Sigmoid colon (tissue), 7 donors: ENCODE data around the gene DNASE1L3. TPM values are rescaled to one million over a fixed set of nuclear protein-coding genes. Genes with fewer than 3 reads are reported as not detected.

ENCODE experiments used
- DNase-seq: peaks from one replicate; pipeline ENCODE4 v3.0.0-alpha.2; 2019
- H3K27ac ChIP-seq, 4 donors: fragments of 200-600 bp; sonication (generic); one replicate each; pipeline ENCODE4 v1.5.1; 2016 to 2019; ENCODE audit warnings: mild to moderate bottlenecking in 1 of 4
- H3K27me3 ChIP-seq, 3 donors: fragments of 200-600 bp; sonication (generic); one replicate each; pipeline ENCODE4 v1.5.1; 2019; ENCODE audit warnings: mild to moderate bottlenecking in 1 of 3
- H3K36me3 ChIP-seq, 4 donors: fragments of 200-600 bp; sonication (generic); one replicate each; pipeline ENCODE4 v1.5.1; 2016 to 2019
- H3K4me1 ChIP-seq, 4 donors: fragments of 200-600 bp; sonication (generic); one replicate each; pipeline ENCODE4 v1.5.1; 2017 to 2019
- H3K4me3 ChIP-seq, 4 donors: fragments of 200-600 bp; sonication (generic); one replicate each; pipeline ENCODE4 v1.5.1; 2017 to 2019; ENCODE audit warnings: mild to moderate bottlenecking in 2 of 4, moderate library complexity in 1 of 4
- H3K9me3 ChIP-seq, 4 donors: fragments of 200-600 bp in 3 of 4; sonication (generic) in 3 of 4; one replicate each; pipeline versions ENCODE4 v1.5.1 to v1.6.1; 2013 to 2019
- EP300 ChIP-seq, 4 donors: sonication (generic); formaldehyde crosslinking; IDR thresholded peaks; one replicate each; pipeline ENCODE4 v1.6.1; 2017; ENCODE audit warnings: antibody characterized with exemption in 4 of 4
- POLR2A ChIP-seq, 2 donors: fragments of 450-650 bp; IDR thresholded peaks; one replicate each; pipeline ENCODE4 v1.6.1; 2016; ENCODE audit warnings: antibody characterized with exemption in 2 of 2, mild to moderate bottlenecking in 2 of 2, moderate library complexity in 2 of 2
- POLR2AphosphoS5 ChIP-seq, 4 donors: sonication (generic); formaldehyde crosslinking; IDR thresholded peaks; one replicate each; pipeline ENCODE4 v1.6.1; 2017; ENCODE audit warnings: antibody characterized with exemption in 4 of 4
- WGBS, 2 donors: extraction: QIAGEN DNeasy Blood & Tissue Kit; methylation state at CpG; one replicate each; pipeline ENCODE4 v1.1.7; 2013; 5-methylcytosine and 5-hydroxymethylcytosine counted together
- intact Hi-C: fragments of 100-400 bp; cut with DNase I; formaldehyde crosslinking; loops from one replicate; pipeline ENCODE4 v1.15.1; 2023
- polyA plus RNA-seq, 3 donors: library from polyadenylated mRNA; stranded (reverse); fragments of 200-250 nt; gene quantifications; one replicate each; pipeline ENCODE4 v1.2.3, GENCODE V29; 2013
- total RNA-seq, 4 donors: library from RNA; depleted of rRNA; stranded (reverse); fragments of >200 nt; gene quantifications; one replicate each; pipeline ENCODE4 v1.1.0, GENCODE V29; 2016
- TF ChIP-seq, protein P1 (sequence below), 4 experiments: fragments of 450-650 bp in 3 of 4; fragments of 200-600 bp in 1 of 4; IDR thresholded peaks; one replicate each; pipeline ENCODE4 v1.5.1; 2016 to 2019; ENCODE audit warnings: antibody characterized with exemption in 4 of 4, mild to moderate bottlenecking in 3 of 4, moderate library complexity in 2 of 4
- donor health status: healthy with polysubstance abuse.
- donor health status: Bipolar disorder and iron deficiency.
- donor health status: healthy.

DNASE1L3 gene
- total and polyA plus RNA-seq, 7 donors, result 0.27 to 69.8 (median 4.9) TPM; not detected in 1

DNA sequence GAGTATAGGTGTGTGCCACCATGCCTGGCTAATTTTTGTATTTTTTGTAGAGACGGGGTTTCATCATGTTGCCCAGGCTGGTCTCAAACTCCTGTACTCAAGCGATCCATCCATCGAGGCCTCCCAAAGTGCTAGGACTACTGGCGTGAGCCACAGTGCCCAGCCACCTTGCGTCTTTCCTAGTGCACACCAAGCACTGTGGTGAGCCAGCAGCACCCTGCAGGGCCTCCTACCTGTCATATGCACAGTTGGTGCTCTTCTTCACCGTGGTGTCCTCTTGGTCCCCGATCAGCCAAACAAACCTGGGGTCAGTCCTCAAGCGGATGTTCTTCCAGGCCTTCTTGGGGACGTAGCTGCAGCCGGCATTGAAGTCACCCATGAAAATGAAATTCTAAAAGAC is 13.2 kb downstream of the DNASE1L3 start:
- no peaks in the 10 kb centered on the region for H3K36me3 ChIP-seq
- no peaks in the 10 kb centered on the region for H3K27me3 ChIP-seq
- H3K4me3 ChIP-seq, result no peak overlapping the region
- WGBS, 2 donors, result 97 to 98% methylated on average over 10 of the region's 10 CpGs
- no peaks in the 10 kb centered on the region for H3K9me3 ChIP-seq
- DNase-seq, result no peak
- no peaks in the 10 kb centered on the region for H3K4me1 ChIP-seq
- intact Hi-C loops, result no loop called here
- TF ChIP-seq EP300 (IDR thresholded peaks at IDR 0.05) (no peak), POLR2A (IDR thresholded peaks at IDR 0.05) (no peak), POLR2AphosphoS5 (IDR thresholded peaks at IDR 0.05) (no peak)
- TF ChIP-seq, protein P1, sequence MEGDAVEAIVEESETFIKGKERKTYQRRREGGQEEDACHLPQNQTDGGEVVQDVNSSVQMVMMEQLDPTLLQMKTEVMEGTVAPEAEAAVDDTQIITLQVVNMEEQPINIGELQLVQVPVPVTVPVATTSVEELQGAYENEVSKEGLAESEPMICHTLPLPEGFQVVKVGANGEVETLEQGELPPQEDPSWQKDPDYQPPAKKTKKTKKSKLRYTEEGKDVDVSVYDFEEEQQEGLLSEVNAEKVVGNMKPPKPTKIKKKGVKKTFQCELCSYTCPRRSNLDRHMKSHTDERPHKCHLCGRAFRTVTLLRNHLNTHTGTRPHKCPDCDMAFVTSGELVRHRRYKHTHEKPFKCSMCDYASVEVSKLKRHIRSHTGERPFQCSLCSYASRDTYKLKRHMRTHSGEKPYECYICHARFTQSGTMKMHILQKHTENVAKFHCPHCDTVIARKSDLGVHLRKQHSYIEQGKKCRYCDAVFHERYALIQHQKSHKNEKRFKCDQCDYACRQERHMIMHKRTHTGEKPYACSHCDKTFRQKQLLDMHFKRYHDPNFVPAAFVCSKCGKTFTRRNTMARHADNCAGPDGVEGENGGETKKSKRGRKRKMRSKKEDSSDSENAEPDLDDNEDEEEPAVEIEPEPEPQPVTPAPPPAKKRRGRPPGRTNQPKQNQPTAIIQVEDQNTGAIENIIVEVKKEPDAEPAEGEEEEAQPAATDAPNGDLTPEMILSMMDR (IDR thresholded peaks at IDR 0.05), result no peak
- H3K27ac ChIP-seq, result peak overlapping the region in 1 of 4 donors; percentile 28

DNA sequence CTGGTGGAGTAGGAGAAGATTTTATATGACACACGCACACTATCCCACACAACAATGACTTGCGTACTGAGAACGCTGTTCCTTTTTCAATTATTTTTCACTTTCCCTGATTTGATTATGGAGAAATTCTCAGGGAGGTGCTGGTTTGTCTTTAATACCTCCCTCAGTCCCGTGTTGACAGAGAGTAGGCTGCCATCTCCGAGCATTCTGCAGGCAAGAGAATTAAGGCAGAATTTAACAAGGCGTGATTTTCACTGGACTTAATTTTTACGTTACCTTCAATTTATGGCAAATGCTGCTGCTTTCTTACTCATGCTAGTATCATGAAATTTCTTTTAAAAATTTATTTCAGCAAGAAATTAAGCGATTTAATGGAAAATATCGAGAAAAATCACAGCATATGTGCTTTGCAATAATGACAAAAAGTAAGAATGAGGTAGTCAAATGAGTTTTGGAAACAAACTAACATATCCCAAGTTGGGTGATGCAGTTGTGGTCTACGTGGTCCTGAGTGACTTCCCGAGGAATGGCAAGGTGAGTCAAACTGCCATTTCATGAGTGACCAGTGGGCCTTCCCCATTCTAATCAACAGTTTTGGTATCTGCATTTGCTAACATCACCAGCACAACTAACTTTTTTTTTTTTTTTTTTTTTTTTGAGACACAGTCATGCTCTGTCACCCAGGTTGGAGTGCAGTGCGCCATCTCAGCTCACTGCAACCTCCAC is 16.9 kb downstream of the DNASE1L3 start:
- Histone ChIP-seq H3K4me1 (no peaks in the 10 kb centered on the region), H3K4me3 (no peak overlapping the region), H3K27ac (no peak overlapping the region), H3K36me3 (no peaks in the 10 kb centered on the region), H3K9me3 (no peaks in the 10 kb centered on the region), H3K27me3 (no peaks in the 10 kb centered on the region)
- no peak for TF ChIP-seq EP300 (IDR thresholded peaks at IDR 0.05)
- TF ChIP-seq POLR2AphosphoS5 (IDR thresholded peaks at IDR 0.05), result no peak
- TF ChIP-seq, protein P1 (IDR thresholded peaks at IDR 0.05), result no peak
- no peak for TF ChIP-seq POLR2A (IDR thresholded peaks at IDR 0.05)
- WGBS, 2 donors, result 89 to 95% methylated on average over 12 of the region's 12 CpGs
- no peak for DNase-seq
- intact Hi-C loops, result no loop called here

DNA sequence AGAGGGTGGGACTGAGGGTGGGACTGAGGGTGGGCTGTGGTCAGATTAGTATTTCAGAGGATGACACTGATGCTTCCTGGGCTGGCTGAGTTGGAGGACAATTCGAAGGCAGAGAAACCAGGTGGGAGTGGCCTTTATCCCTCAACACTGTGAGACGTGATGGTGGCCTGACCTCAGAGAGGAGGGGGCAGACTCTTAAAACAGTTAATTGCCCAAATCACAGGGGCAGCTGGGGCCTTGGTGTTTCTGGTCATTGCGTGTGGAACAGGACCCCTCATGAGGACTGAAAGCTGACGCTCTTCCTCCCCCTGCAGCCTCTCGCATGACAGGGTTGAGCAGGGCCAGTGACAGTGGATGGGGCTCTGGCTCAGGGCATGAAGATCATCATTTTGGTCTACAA is 18.7 kb downstream of the DNASE1L3 start:
- intact Hi-C loops, result no loop called here
- Histone ChIP-seq H3K4me1 (no peaks in the 10 kb centered on the region), H3K4me3 (no peak overlapping the region), H3K27ac (no peak overlapping the region), H3K9me3 (no peaks in the 10 kb centered on the region), H3K27me3 (no peaks in the 10 kb centered on the region), H3K36me3 (no peaks in the 10 kb centered on the region)
- TF ChIP-seq EP300 (IDR thresholded peaks at IDR 0.05) (no peak), POLR2A (IDR thresholded peaks at IDR 0.05) (no peak), POLR2AphosphoS5 (IDR thresholded peaks at IDR 0.05) (no peak)
- TF ChIP-seq, protein P1 (IDR thresholded peaks at IDR 0.05), result no peak
- WGBS, 2 donors, result 83% methylated on average over 5 of the region's 5 CpGs
- DNase-seq, result no peak

DNA sequence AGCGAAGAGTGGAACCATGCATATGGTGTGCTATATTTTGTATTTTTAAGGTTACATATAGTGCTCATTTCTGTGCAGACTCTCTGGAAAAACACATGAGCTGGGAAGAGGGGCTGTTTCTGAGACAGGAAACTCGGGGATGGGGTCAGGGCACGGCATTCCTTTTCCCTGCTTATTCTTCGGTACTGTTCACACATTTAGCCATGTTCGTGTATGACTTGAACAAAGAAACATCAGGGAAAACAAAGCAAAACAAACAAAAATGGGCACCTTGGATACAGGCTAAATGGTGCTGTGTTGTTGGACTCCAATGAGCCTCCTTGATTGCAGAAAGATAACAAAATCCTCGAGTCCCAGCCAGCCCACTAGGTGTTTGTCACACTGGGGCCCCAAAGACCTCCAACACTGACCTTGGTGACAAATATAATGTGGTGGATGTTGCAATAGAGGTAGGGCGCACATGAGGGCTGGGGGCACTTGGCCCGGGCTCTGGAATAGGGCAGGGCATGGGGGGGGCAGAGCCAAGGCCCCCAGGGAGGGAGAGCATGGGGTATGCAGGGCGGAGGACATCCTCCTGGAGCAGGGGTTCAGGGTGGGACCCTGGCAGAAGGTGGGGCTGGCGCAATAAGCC is 19.3 kb downstream of the DNASE1L3 start:
- Histone ChIP-seq H3K27me3 (no peaks in the 10 kb centered on the region), H3K4me3 (no peak overlapping the region), H3K36me3 (no peaks in the 10 kb centered on the region), H3K27ac (no peak overlapping the region), H3K9me3 (no peaks in the 10 kb centered on the region), H3K4me1 (no peaks in the 10 kb centered on the region)
- TF ChIP-seq POLR2AphosphoS5 (IDR thresholded peaks at IDR 0.05) (no peak), POLR2A (IDR thresholded peaks at IDR 0.05) (no peak)
- TF ChIP-seq, protein P1 (IDR thresholded peaks at IDR 0.05), result no peak
- WGBS, 2 donors, result 57 to 76% methylated on average over 10 of the region's 10 CpGs
- DNase-seq, result no peak
- intact Hi-C loops, result no loop called here
